HG03025 (cell line): ENCODE measurements around the gene NUBPL.

Experiments
- ATAC-seq: cut with Tn5 transposase; IDR thresholded peaks from one replicate; pipeline ENCODE4 v1.9.1; 2021; ENCODE audit warnings: mild to moderate bottlenecking, moderate library complexity; ENCODE audit not compliant: unreplicated experiment, low FRiP score

NUBPL gene

DNA sequence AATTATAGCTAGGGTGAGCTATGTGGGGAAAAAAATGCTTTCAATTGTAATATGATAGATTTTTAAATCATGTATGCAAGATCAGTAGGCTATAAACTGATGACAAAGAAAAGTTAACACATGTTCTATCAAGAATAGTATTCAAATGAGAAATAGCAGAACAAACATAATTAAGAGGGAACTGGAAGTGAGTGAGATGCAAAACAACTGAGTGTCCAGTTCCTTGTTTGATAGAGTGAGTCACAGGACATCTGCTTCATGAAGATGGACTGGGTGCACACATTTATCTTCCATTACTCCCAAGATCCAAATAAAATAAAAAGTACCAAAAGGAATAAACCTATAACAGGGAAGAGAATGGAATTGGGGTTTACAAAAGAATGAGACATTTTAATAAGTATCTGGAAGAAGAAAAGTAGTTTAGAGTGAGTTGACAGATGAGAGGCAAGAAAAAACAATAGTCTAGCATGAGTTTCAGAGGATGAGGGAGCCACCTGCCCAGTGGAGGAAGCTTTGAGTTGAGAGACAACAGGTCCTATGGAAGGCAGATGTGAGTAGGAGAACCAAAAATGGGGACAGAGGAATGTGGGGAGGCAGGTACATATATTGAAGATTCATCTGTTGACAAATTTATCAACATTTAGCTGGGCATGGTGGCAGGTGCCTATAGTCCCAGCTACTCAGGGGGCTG lies 337.8 kb downstream of the NUBPL start:
- no peak for ATAC-seq

DNA sequence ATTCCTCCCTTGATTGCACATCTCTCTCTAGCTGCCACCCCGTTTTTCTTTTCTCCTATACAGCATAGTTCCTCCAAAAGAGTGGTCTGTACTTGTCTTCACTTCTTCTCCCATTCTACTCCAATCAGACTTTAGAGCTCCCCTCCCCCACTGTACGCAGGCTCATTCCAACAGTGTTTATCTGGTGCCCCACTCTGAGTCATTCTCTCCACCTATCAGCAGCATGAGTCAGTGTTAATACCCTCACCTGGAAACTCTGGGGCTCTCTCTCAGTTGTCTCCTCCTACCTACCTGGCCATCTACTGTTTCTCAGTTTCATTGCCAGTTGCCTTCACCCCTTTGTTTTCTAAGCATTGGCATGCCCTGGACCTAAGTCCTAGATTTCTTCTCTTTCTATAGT lies 340.8 kb downstream of the NUBPL start:
- no peak for ATAC-seq

DNA sequence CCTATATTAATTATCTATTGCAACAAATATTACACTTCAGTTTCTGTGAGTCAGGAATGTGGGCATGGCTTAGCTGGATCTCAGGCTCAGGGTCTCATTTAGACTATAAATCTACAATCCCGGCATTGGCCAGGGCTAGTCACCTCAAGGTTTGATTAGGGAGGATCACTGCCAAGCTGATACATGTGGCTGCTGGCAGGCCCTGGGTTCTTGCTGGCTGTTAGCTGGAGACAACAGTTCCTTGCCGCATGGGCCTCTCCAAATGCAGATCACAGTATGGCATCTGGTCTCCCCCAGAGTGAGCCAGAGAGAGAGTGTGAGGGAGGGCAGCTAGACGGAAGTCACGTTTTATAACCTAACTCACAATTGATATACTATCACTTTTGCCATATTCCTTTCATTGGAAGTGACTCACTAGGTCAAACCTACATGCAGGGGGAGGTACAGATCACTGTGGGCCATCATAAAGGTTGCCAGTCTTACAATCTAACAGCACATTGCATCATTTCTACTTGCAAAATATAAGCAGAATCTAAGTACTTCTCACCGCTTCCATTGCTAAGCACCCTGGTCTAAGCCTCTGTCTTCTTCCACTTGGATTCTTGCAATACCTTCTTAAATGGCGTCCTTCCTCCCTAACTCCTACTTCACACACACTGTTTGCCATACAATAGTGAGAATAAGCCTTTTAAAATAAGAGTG lies 341.9 kb downstream of the NUBPL start:
- no peak for ATAC-seq

DNA sequence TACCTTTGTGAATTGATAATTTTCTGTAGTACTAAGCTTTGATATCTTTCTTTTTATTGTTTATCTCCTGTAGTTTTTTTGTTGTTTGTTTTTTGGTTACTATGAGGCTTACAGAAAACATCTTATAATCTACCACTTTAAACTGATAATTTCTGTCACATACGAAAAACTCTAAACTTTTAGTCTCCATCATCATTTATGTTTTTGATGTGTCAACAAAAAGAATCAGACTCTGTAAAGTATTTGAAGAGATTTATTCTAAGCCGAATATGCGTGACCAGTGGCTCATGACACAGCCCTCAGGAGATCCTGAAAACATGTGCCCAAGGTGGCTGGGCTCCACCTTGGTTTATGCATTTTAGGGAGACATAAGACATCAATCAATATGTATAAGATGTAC lies 348.8 kb downstream of the NUBPL start:
- ATAC-seq: no peak
